GM19468 (cell line): ENCODE measurements around the gene FBXO45.
A peak's percentile ranks its signal among the peaks of the same experiment; 100 is the strongest.
"Not testable (repeated sequence)": the region's sequence is repeated elsewhere in the genome, so short reads cannot be mapped to it uniquely, and the experiment has no call there.

Experiments used
- ATAC-seq: cut with Tn5 transposase; IDR thresholded peaks from one replicate; pipeline ENCODE4 v1.9.1; 2021; ENCODE audit warnings: mild to moderate bottlenecking, moderate library complexity, moderate number of reproducible peaks; ENCODE audit not compliant: unreplicated experiment; ENCODE audit errors: extremely low read depth

FBXO45 gene

DNA sequence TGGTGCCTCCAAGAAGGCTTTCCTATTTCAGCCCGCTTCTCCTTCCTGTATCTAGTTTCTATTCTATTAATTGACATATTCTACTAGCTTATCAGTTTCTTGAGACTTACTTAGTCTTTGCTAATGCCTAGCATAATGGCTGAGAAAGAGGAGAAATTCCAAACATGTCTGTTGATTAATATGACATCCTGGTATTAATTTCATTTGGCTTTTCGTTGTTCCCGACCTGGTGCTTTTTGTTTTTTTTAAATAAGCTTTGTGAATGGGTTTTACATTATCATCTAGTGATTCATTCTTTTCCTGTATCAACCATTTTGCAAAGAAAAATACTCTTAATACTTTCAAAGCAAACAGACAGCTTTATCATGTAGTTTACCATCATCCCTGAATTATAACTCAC lies 13.2 kb upstream of the FBXO45 start:
- no peak for ATAC-seq

GRCh38 chr3:196557236-196557635 lies 11.2 kb upstream of the FBXO45 start:
- no peak for ATAC-seq

DNA sequence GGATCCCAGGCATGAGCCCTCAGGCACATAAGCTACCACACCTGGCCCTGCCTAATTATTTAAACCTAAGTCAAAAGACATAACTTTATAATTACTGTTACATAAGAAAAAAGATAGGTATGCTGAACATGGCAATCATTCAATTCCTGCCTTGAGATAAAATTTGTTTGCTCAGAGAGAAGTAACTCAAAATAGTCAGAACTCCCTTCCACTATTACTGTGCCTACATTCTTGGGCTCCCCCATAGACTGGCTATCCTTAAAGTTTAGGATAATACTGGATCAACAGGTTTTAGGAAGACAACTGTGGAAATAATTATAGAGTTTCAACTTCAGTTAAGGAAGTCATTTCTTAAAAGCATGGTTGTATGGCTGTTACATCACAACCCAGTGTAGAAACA lies 10.0 kb upstream of the FBXO45 start:
- no peak for ATAC-seq

DNA sequence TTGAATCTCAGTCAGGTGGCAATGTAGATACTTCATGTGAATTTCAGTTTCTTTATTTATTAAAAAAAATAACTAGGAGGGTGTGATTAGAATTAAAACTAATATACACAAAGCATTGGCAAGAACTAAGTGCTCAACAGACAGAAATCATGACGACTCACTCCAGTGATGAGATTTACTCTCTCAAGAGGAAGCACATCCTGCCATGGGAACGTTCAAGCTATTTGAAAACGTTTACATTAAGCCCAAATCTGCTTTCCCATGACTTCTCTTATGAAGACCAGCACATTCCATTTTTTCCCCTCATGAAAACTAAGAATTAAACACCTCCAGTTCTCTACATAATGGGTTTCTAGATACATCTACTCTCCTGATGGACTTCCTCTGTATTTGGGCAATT lies 8.6 kb upstream of the FBXO45 start:
- ATAC-seq: no peak

DNA sequence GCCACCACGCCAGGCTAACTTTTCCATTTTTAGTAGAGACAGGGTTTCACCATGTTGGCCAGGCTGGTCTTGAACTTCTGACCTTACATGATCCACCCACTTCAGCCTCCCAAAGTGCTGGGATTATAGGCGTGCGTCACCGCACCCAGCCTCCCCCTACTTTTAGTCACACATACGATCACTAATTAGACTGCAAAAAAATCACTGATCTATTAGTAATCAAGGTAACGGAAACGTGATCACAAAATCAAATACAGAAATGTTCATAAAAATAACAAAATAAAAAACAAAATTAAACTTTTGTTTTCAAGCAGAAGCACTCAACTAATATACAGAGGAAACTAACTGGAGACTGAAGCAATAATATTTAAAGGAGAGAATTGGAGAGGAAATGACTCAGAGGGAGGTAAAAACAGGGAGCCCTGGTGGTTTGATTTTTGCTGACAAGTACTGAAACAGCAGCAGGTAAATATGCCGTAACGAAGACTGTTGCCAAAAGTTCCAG lies 4.7 kb upstream of the FBXO45 start:
- ATAC-seq: no peak

DNA sequence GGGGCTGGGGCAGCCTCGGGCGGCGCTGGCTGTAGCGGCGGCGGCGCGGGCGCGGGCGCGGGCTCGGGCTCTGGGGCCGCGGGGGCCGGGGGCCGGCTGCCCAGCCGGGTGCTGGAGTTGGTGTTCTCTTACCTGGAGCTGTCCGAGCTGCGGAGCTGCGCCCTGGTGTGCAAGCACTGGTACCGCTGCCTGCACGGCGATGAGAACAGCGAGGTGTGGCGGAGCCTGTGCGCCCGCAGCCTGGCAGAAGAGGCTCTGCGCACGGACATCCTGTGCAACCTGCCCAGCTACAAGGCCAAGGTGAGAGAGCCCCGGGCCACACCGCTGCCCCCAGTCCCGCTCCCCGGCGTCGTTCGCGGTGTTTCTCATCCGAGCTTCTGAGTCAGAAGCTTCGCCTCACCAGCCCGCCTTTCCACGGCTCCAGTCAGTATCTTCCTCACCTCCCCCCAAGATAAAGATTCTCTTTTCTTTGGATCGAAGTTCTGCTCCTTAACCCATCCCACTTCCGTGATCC lies 600 bp downstream of the FBXO45 start:
- ATAC-seq: peak; percentile 6

- not testable (repeated sequence) for ATAC-seq
Measured at GRCh38 chr3:196570332-196570731, 1.9 kb downstream of the FBXO45 start.

DNA sequence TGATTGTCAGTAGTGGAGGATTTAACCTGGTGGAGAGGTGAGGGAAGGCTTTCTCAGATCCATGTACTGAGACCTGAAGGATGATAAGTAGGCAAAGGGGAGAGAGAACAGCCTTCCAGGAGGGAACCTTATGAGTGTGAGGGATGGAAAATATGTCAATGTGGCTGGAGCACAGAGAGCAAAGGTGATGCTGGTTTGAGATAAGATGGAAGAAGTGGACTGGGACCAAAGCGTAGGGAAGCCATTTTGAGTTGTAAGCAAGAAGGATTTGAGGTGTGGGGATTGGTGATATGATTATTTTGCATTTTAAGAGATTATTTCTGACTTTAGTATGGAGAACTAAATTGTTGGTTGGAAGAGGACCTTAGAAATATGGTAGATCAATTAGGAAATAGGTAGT lies 3.9 kb downstream of the FBXO45 start:
- no peak for ATAC-seq

- no peak for ATAC-seq
Measured at GRCh38 chr3:196585044-196585757, 16.7 kb downstream of the FBXO45 start.

GRCh38 chr3:196590279-196590678 lies 21.8 kb downstream of the FBXO45 start:
- ATAC-seq: no peak

DNA sequence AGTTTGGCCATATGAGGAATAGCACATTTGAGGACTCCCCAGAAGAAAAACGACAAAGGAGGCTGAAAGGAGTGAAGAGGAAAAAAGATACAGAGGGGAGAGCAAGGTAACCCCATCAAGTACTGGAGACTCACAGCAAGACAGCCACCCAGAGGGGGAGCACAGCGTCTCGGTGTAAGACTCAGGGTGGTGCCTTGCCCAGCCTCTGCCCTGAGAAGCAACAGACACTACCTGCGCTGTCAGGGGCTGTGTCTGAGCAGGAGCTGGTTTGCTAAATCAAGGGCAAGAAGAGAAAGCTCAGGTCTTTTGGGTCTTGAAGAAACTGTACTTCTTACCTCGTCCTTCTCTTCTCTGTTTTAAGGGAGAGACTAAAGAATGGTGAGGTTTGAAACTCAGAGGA lies 27.9 kb downstream of the FBXO45 start:
- no peak for ATAC-seq

GRCh38 chr3:196597971-196598733 lies 29.7 kb downstream of the FBXO45 start:
- ATAC-seq: not testable (repeated sequence)

GRCh38 chr3:196599734-196600128 lies 31.3 kb downstream of the FBXO45 start:
- ATAC-seq: no peak

DNA sequence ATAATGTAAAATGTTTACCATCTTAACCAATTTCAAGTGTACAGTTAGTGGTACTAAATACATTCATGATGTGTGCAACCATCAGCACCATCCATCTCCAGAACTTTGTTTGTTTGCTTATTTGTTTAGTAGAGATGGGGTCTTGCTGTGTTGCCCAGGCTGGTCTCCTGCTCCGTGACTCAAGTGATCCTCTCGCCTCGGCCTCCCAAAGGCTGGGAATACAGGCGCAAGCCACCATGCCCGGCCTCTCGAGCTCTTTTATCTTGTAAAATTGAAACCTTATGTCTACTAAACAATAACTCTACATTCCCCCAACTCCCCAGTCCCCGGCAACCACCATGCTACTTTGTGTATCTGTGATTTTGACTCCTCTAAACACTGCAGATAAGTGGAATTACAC lies 31.9 kb downstream of the FBXO45 start:
- ATAC-seq: no peak

DNA sequence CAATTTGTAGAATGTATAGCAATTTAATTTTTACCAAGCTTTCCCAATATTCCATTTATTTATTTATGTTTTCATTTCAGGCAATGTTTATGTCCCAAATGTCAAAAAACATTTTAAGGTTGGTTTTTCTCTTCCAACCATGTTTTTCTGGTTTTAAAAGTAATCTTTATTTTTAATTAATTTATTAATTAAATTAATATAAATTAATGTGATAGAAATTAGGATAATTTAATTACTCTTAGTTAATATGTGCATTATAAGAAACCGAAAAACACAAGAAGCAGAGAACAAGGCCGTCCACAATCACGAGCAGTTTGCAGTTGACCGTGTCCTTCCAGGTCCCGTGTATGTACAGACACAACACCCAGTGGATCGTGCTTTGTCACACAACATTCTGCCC lies 34.2 kb downstream of the FBXO45 start:
- ATAC-seq: no peak

GRCh38 chr3:196603683-196604082 lies 35.2 kb downstream of the FBXO45 start:
- ATAC-seq: no peak

DNA sequence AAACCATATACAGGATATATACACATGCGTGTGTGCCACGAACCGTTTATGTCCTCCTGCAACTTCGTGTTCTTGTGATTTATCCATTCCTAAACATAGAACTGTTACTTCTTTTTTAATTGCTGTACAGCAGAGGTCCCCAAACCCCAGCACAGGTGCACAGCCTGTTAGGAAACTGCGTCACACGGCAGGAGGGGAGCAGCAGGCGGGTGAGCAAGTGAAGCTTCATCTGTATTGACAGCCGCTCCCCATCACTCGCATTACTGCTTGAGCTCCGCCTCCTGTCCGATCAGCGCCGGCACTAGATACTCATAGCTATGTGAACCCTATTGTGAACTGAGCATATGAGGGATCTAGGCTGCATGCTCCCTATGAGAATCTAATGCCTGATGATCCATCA lies 36.1 kb downstream of the FBXO45 start:
- no peak for ATAC-seq

GRCh38 chr3:196608693-196609092 lies 40.2 kb downstream of the FBXO45 start:
- no peak for ATAC-seq

DNA sequence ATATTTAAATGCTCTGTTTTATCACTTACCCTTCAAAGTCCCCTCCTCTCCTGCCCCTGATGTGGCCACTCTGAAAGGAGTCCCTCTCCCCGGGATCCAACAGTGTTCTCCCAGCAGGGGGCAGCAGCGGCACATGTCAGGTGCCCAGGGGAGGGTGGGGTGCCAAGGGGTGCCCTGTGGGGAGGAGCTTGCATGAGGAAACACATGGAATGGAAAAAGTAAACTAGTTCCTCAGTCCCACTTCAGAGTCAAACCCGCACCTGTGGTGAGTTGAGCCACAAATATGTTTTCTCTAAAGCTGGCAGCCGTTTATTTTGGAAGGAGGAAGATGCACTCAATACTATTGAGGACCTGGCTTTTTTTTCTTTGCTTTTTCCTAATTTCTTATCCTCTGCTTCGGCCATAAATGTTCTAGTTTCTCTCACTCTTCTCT lies 40.9 kb downstream of the FBXO45 start:
- ATAC-seq: no peak

DNA sequence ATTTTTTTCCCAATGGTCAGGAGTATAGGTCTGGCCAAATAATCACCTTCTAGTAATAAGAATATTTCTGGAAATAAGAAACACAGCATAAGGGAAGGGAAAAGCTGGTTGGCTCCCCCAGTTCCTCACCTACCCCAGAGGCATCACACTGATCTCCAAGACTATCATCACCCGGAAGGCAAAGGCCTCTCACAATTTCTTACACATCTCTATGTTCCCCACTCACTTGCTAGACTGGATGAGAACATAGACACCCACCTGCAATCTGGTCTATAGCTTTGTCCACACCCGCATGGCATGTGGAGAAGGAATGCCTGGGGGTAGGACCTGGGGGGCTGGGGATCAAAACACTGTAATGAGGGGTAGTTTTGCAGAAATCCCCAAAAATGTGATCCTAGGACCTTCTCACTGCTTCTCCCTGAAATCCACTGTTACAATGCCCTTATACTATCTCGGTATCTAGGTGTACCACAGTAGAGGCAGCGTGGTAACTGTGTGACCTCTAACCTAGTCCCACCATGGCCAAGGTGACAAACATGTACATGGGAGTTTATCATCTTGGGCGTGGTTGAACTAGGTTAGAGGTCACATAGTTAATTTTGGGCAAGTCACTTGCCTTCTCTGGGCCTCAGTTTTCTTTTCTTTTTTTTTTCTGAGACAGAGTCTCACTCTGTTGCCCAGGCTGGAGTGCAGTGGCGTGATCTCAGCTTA lies 41.5 kb downstream of the FBXO45 start:
- ATAC-seq: no peak
